KMS-11 (cell line): ENCODE measurements around the gene TIGD6.

Source experiments
- H2AFZ ChIP-seq: fragments of 200-600 bp; sonication (generic); 2 replicates; pipeline ENCODE4 v1.6.1; 2016; ENCODE audit warnings: antibody characterized with exemption, mixed run types, low read depth
- H3K27ac ChIP-seq: fragments of 200-600 bp; sonication (generic); 2 replicates; pipeline ENCODE4 v1.6.1; 2016; ENCODE audit warnings: mild to moderate bottlenecking, mixed run types
- H3K27me3 ChIP-seq: fragments of 200-600 bp; sonication (generic); 2 replicates; pipeline ENCODE4 v1.6.1; 2017; ENCODE audit warnings: mild to moderate bottlenecking, low read depth, mixed run types, moderate library complexity; ENCODE audit not compliant: insufficient read depth
- H3K36me3 ChIP-seq: fragments of 200-600 bp; sonication (generic); 2 replicates; pipeline ENCODE4 v1.6.1; 2017; ENCODE audit warnings: mild to moderate bottlenecking, mixed run types; ENCODE audit not compliant: insufficient read depth
- H3K4me1 ChIP-seq: fragments of 200-600 bp; sonication (generic); 2 replicates; pipeline ENCODE4 v1.6.1; 2016; ENCODE audit warnings: mild to moderate bottlenecking, low read depth, mixed run types; ENCODE audit not compliant: poor library complexity, severe bottlenecking
- H3K4me2 ChIP-seq: fragments of 200-600 bp; sonication (generic); 2 replicates; pipeline ENCODE4 v1.7.0; 2016; ENCODE audit warnings: mild to moderate bottlenecking, mixed run types
- H3K4me3 ChIP-seq: fragments of 200-600 bp; sonication (generic); IDR thresholded peaks from 2 replicates; pipeline ENCODE4 v1.6.1; 2017; ENCODE audit warnings: low read depth, low read length, mixed read lengths; ENCODE audit not compliant: insufficient read depth
- H3K79me2 ChIP-seq: fragments of 200-600 bp; sonication (generic); 2 replicates; pipeline ENCODE4 v1.6.1; 2016; ENCODE audit warnings: low read depth, mixed run types; ENCODE audit not compliant: insufficient read depth
- H3K9ac ChIP-seq: fragments of 200-600 bp; sonication (generic); 2 replicates; pipeline ENCODE4 v1.6.1; 2016; ENCODE audit warnings: mild to moderate bottlenecking, mixed run types
- H4K20me1 ChIP-seq: fragments of 200-600 bp; sonication (generic); 2 replicates; pipeline ENCODE4 v1.6.1; 2016; ENCODE audit warnings: mild to moderate bottlenecking, mixed run types; ENCODE audit not compliant: insufficient read depth
- CTCF ChIP-seq: fragments of 200-600 bp; sonication (generic); conservative IDR thresholded peaks from 2 replicates; pipeline ENCODE4 v1.6.1; 2017; ENCODE audit warnings: low read depth, mild to moderate bottlenecking, antibody characterized with exemption, low read length, moderate library complexity, mixed read lengths

The TIGD6 gene

GRCh38 chr5:149996205-149996890, 4.1 kb downstream of the TIGD6 start:
- no peak overlapping the region for H3K4me3 ChIP-seq
- no peak overlapping the region for H2AFZ ChIP-seq
- peaks cover 5% of the 10 kb centered on the region for H3K4me1 ChIP-seq
- H4K20me1 ChIP-seq = no peaks in the 10 kb centered on the region
- H3K36me3 ChIP-seq = no peaks in the 10 kb centered on the region
- peaks cover 6% of the 10 kb centered on the region; the same call in 1 of the 2 replicates for H3K79me2 ChIP-seq
- H3K4me2 ChIP-seq = no peak overlapping the region
- no peak for TF ChIP-seq CTCF
- H3K9ac ChIP-seq = no peak overlapping the region
- H3K27ac ChIP-seq = no peak overlapping the region
- H3K27me3 ChIP-seq = no peaks in the 10 kb centered on the region

GRCh38 chr5:149995385-149996204, 4.9 kb downstream of the TIGD6 start:
- H3K27me3 ChIP-seq = no peaks in the 10 kb centered on the region
- no peaks in the 10 kb centered on the region for H4K20me1 ChIP-seq
- H3K4me1 ChIP-seq = peaks cover 5% of the 10 kb centered on the region
- no peak for TF ChIP-seq CTCF
- H3K27ac ChIP-seq = no peak overlapping the region
- no peak overlapping the region for H3K9ac ChIP-seq
- H3K79me2 ChIP-seq = no peaks in the 10 kb centered on the region
- H3K4me2 ChIP-seq = no peak overlapping the region
- no peaks in the 10 kb centered on the region for H3K36me3 ChIP-seq
- no peak overlapping the region for H2AFZ ChIP-seq
- H3K4me3 ChIP-seq = no peak overlapping the region

GRCh38 chr5:149993471-149993870, 7.0 kb downstream of the TIGD6 start:
- H3K27me3 ChIP-seq = no peaks in the 10 kb centered on the region
- no peak overlapping the region for H3K9ac ChIP-seq
- no peaks in the 10 kb centered on the region for H3K79me2 ChIP-seq
- no peak overlapping the region for H2AFZ ChIP-seq
- no peak overlapping the region for H3K4me2 ChIP-seq
- no peaks in the 10 kb centered on the region for H3K4me1 ChIP-seq
- no peak for TF ChIP-seq CTCF
- no peaks in the 10 kb centered on the region for H3K36me3 ChIP-seq
- H4K20me1 ChIP-seq = no peaks in the 10 kb centered on the region
- H3K4me3 ChIP-seq = no peak overlapping the region
- no peak overlapping the region for H3K27ac ChIP-seq

DNA sequence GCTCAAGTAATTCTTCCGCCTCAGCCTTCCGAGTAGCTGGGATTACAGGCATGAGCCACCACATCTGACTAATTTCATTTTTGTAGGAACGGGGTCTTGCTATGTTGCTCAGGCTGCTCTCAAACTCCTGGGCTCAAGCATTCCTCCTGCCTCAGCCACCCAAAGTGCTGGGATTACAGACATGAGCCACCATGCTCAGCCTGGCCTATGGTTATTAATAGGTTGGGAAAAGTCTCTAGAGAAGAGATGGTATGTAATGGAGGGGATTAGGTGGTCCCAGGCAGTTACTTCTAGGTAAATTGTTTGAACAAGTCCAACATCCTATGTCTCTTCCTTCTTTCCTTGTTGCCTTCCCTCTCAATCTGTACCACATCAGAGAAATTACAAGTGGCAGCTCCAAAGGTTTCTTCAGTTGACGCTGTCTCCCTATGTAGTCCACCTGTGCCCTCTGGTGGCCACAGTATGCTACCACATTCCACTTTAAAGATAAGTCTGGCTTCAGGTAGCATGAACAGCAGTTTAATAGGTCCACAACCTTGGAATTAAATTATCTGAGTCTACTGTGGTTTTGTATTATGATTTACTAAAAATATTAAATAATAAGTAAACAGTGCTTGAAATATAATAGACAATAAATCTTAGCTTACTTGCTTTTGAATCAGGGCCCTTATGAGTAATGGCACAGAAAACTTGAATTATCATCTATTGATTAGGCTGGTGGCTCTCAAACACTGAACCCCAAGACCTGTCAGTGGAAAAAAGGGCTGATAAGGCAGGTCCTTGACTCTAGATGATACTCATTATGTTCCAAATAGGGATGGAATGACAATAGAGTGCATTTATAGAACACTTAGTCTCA, 9.7 kb downstream of the TIGD6 start:
- Histone ChIP-seq H3K79me2 (no peaks in the 10 kb centered on the region), H3K27ac (no peak overlapping the region), H3K4me2 (no peak overlapping the region), H2AFZ (no peak overlapping the region), H3K27me3 (no peaks in the 10 kb centered on the region), H4K20me1 (no peaks in the 10 kb centered on the region), H3K9ac (no peak overlapping the region), H3K4me1 (no peaks in the 10 kb centered on the region), H3K4me3 (no peak overlapping the region), H3K36me3 (no peaks in the 10 kb centered on the region)
- TF ChIP-seq CTCF = peak; percentile 76
